Muscle layer of colon (tissue), 2 donors: ENCODE measurements around the gene PRDM15.

Experiments
- H3K27ac ChIP-seq: one replicate; pipeline ENCODE4 v1.7.0; 2013; ENCODE audit warnings: low read depth, mild to moderate bottlenecking, low read length, moderate library complexity
- H3K27me3 ChIP-seq, 2 donors: one replicate each; pipeline ENCODE4 v1.7.0; 2013; ENCODE audit warnings: low read length in 2 of 2, mild to moderate bottlenecking in 2 of 2; ENCODE audit not compliant: insufficient read depth in 2 of 2, control insufficient read depth in 1 of 2
- H3K36me3 ChIP-seq: one replicate; pipeline ENCODE4 v1.7.0; 2013; ENCODE audit warnings: mild to moderate bottlenecking, low read length; ENCODE audit not compliant: insufficient read depth
- H3K4me1 ChIP-seq: one replicate; pipeline ENCODE4 v1.7.0; 2013; ENCODE audit warnings: mild to moderate bottlenecking, low read length; ENCODE audit not compliant: insufficient read depth
- H3K4me3 ChIP-seq, 2 donors: one replicate each; pipeline ENCODE4 v1.7.0; 2013; ENCODE audit warnings: low read length in 2 of 2, low read depth in 1 of 2, mild to moderate bottlenecking in 1 of 2, moderate library complexity in 1 of 2
- H3K9ac ChIP-seq: one replicate; pipeline ENCODE4 v1.7.0; 2013; ENCODE audit warnings: low read length
- H3K9me3 ChIP-seq: one replicate; pipeline ENCODE4 v1.7.0; 2013; ENCODE audit warnings: mild to moderate bottlenecking, low read length
- donor health status: abdominal sarcoma.
- donor health status: Adenocarcinoma of cecum.

PRDM15 gene

GRCh38 chr21:41753006-41753898, 125.9 kb downstream of the PRDM15 start:
- H3K4me1 ChIP-seq, result no peaks in the 10 kb centered on the region
- no peak overlapping the region for H3K9ac ChIP-seq
- H3K27ac ChIP-seq, result no peak overlapping the region
- H3K36me3 ChIP-seq, result no peaks in the 10 kb centered on the region
- no peaks in the 10 kb centered on the region for H3K27me3 ChIP-seq
- no peak overlapping the region for H3K4me3 ChIP-seq
- no peaks in the 10 kb centered on the region for H3K9me3 ChIP-seq

- Histone ChIP-seq H3K27me3 (no peaks in the 10 kb centered on the region), H3K9me3 (no peaks in the 10 kb centered on the region), H3K4me3 (no peak overlapping the region), H3K36me3 (no peaks in the 10 kb centered on the region), H3K9ac (no peak overlapping the region), H3K4me1 (no peaks in the 10 kb centered on the region), H3K27ac (no peak overlapping the region)
Measured at GRCh38 chr21:41752231-41752681, 126.9 kb downstream of the PRDM15 start.

GRCh38 chr21:41751611-41752011, 127.5 kb downstream of the PRDM15 start:
- H3K9me3 ChIP-seq, result no peaks in the 10 kb centered on the region
- no peaks in the 10 kb centered on the region for H3K4me1 ChIP-seq
- no peaks in the 10 kb centered on the region for H3K36me3 ChIP-seq
- H3K4me3 ChIP-seq, result no peak overlapping the region
- H3K27me3 ChIP-seq, result no peaks in the 10 kb centered on the region
- no peak overlapping the region for H3K9ac ChIP-seq
- H3K27ac ChIP-seq, result no peak overlapping the region

DNA sequence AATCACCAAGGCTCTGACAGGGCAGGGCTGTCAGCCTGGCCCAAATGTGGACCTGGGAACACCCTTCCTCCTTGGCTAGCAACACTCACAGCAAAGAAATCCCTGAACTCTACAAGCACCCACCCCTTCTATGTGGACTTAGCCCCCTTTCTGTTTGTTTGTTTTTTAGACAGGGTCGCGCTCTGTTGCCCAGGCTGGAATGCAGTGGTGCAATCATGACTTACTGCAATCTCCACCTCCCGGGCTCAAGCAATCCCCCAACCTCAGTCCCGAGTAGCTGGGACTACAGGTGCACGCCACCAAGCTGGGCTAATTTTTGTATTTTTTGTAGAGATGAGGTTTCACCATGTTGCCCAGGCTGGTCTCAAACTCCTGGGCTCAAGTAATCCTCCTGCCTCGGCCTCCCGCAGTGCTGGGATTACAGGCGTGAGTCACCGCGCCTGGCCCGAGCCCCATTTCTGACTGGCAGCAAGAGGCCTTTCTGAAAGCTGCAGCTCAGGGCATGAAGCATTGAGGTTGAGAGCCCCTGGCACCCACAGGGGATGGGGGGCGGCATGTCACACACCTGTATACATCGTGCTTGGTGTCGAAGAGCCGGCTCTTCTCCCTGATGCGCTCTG, 128.5 kb downstream of the PRDM15 start:
- H3K9me3 ChIP-seq, result no peaks in the 10 kb centered on the region
- H3K4me3 ChIP-seq, result no peak overlapping the region
- H3K36me3 ChIP-seq, result no peaks in the 10 kb centered on the region
- no peak overlapping the region for H3K27ac ChIP-seq
- H3K9ac ChIP-seq, result no peak overlapping the region
- H3K4me1 ChIP-seq, result no peaks in the 10 kb centered on the region
- H3K27me3 ChIP-seq, result no peaks in the 10 kb centered on the region

DNA sequence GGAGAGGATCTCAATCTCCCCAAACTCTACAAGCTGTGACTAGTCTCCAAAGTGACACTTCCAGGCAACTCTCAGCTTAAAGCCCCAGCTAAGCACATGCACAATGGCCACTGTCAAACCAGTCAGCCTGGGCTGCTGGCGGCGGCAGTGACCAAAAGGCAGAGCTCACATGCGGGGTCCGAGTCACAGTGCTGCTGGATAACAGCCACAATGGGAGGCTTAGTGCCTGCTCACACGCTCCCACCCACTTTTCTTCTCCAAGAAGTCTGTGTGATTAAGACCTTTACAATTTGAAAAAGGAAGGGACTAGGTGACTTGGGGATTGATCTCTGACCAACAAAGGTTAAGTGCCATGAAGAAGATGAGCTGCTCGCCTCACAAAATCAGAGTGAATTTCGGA, 129.1 kb downstream of the PRDM15 start:
- no peaks in the 10 kb centered on the region for H3K4me1 ChIP-seq
- no peaks in the 10 kb centered on the region for H3K9me3 ChIP-seq
- no peak overlapping the region for H3K27ac ChIP-seq
- no peaks in the 10 kb centered on the region for H3K36me3 ChIP-seq
- no peaks in the 10 kb centered on the region for H3K27me3 ChIP-seq
- H3K9ac ChIP-seq, result no peak overlapping the region
- no peak overlapping the region for H3K4me3 ChIP-seq

DNA sequence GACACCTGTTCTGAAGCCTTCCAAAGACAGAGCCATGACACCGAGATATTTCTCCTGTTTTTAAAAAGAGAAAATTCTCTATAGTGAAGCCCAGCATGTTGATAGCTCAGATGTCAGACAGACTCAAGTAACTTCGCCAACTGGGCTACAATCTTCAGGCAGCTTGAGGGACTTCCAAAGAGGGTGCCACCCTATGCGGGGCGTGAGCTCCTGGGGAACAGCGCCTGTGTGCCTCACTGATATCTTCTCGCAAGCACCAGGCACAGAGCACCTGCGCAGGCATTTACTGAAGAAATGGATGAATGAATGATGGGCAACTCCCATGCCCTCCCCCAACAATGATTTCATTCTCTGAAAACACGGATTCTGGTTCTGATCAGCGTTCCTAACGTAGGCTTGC, 129.9 kb downstream of the PRDM15 start:
- Histone ChIP-seq H3K4me1 (no peaks in the 10 kb centered on the region), H3K36me3 (no peaks in the 10 kb centered on the region), H3K9ac (no peak overlapping the region), H3K27ac (no peak overlapping the region), H3K27me3 (no peaks in the 10 kb centered on the region), H3K9me3 (no peaks in the 10 kb centered on the region), H3K4me3 (no peak overlapping the region)
